Stimulated activated CD8-positive, alpha-beta memory T cell treated with anti-CD3 and anti-CD28 coated beads, Interleukin-15, amount 100 ng/mL, for 24 hours (primary cell): ENCODE measurements around the gene CDH2.
"Not testable (repeated sequence)": the region's sequence is repeated elsewhere in the genome, so short reads cannot be mapped to it uniquely, and the experiment has no call there.

Source experiments
- DNase-seq: peaks from one replicate; pipeline ENCODE4 v3.0.0-alpha.2; 2020; ENCODE audit warnings: low read depth

Gene CDH2

GRCh38 chr18:27906189-27906588, 270.7 kb downstream of the CDH2 start:
- not testable (repeated sequence) for DNase-seq

GRCh38 chr18:27903906-27904305, 273.0 kb downstream of the CDH2 start:
- no peak for DNase-seq

GRCh38 chr18:27901424-27902226, 275.3 kb downstream of the CDH2 start:
- no peak for DNase-seq
